GM12878 (cell line): ENCODE results near the gene KCNB1. TPM values are rescaled to one million over a fixed set of nuclear protein-coding genes. Genes with fewer than 3 reads are reported as not detected.

Experiments
- ATAC-seq: fragments of 200-7000 bp; cut with Tn5 transposase; 3 replicates; pipeline ENCODE4 v1.9.1; 2020; ENCODE audit warnings: mild to moderate bottlenecking, moderate library complexity
- BruUV-seq: library from RNA; stranded (reverse); fragments of 400-500 nt; replicated peaks from 2 replicates; lab custom pipeline; 2021; lab: Mats Ljungman, UMichigan
- CTCF ChIA-PET: fragments of 300-600 bp; sonication (Branson Sonifier 250); formaldehyde crosslinking; extraction: SDS; loops from one replicate; lab custom pipeline; 2021; ENCODE audit warnings: inconsistent platforms; lab: Yijun Ruan, JAX
- POLR2A ChIA-PET: fragments of 350-600 bp; formaldehyde crosslinking; extraction: SDS; loops from one replicate; lab custom pipeline; 2021; ENCODE audit warnings: inconsistent platforms; lab: Charles Lee
- RAD21 ChIA-PET: fragments of 300-600 bp; sonication (Branson Sonifier 250); formaldehyde crosslinking; loops from one replicate; lab custom pipeline; 2023; ENCODE audit warnings: antibody characterized with exemption; ENCODE audit not compliant: unreplicated experiment; lab: Charles Lee
- SMC1A ChIA-PET: fragments of 300-600 bp; sonication (Branson Sonifier 250); formaldehyde crosslinking; loops from one replicate; lab custom pipeline; 2023; ENCODE audit not compliant: unreplicated experiment, uncharacterized antibody; lab: Charles Lee
- DNase-seq: peaks from one replicate; pipeline ENCODE4 v3.0.0-alpha.2; 2011; ENCODE audit warnings: low read depth, low spot score
- FAIRE-seq: peaks from 3 replicates; lab custom pipeline; 2011; peaks lifted over from hg19 to GRCh38; lab: Jason Lieb, UNC
- H2AFZ ChIP-seq: 2 replicates; pipeline ENCODE4 v1.6.0; 2011; ENCODE audit warnings: low read depth, low read length, control low read depth; ENCODE audit not compliant: control insufficient read depth
- H3K27ac ChIP-seq: 2 replicates; pipeline ENCODE4 v1.5.1; 2011; ENCODE audit warnings: control low read depth; ENCODE audit not compliant: control insufficient read depth, insufficient read depth
- H3K27me3 ChIP-seq, 2 experiments: replicated peaks in 1 of 2; 2 replicates each; pipeline versions ENCODE4 v1.6.0 to v1.6.1; 2011; ENCODE audit warnings: low read length in 1 of 2; ENCODE audit not compliant: control insufficient read depth in 2 of 2, insufficient read depth in 2 of 2
- H3K36me3 ChIP-seq, 2 experiments: 2 replicates each; pipeline ENCODE4 v1.5.1; 2011; ENCODE audit warnings: low read length in 1 of 2; ENCODE audit not compliant: control insufficient read depth in 2 of 2, insufficient read depth in 2 of 2
- H3K4me1 ChIP-seq: 2 replicates; pipeline ENCODE4 v1.6.1; 2011; ENCODE audit warnings: mild to moderate bottlenecking, low read length, moderate library complexity, mixed read lengths; ENCODE audit not compliant: control insufficient read depth, insufficient read depth
- H3K4me2 ChIP-seq: 2 replicates; pipeline ENCODE4 v1.6.0; 2011; ENCODE audit warnings: control low read depth; ENCODE audit not compliant: control insufficient read depth, insufficient read depth
- H3K4me3 ChIP-seq: fragments of 200-600 bp; sonication (generic); 2 replicates; pipeline ENCODE4 v1.5.1; 2016
- H3K79me2 ChIP-seq: 2 replicates; pipeline ENCODE4 v1.6.0; 2011; ENCODE audit warnings: low read length; ENCODE audit not compliant: control insufficient read depth, insufficient read depth
- H3K9ac ChIP-seq: 2 replicates; pipeline ENCODE4 v1.8.0; 2011; ENCODE audit warnings: low read length, control low read depth, mixed read lengths; ENCODE audit not compliant: control insufficient read depth, insufficient read depth
- H3K9me3 ChIP-seq: replicated peaks from 3 replicates; pipeline ENCODE4 v1.5.1; 2011; ENCODE audit warnings: mild to moderate bottlenecking, low read length; ENCODE audit not compliant: control insufficient read depth, insufficient read depth
- H4K20me1 ChIP-seq: 2 replicates; pipeline ENCODE4 v1.6.0; 2011; ENCODE audit not compliant: control insufficient read depth, insufficient read depth
- BACH1 ChIP-seq: fragments of 450-650 bp; IDR thresholded peaks from 2 replicates; pipeline ENCODE4 v1.6.1; 2017; ENCODE audit warnings: mild to moderate bottlenecking, borderline replicate concordance
- CBFB ChIP-seq: IDR thresholded peaks from 2 replicates; pipeline ENCODE4 v1.6.1; 2016; ENCODE audit warnings: antibody characterized with exemption, low read depth
- CBX3 ChIP-seq: fragments of 200-600 bp; sonication (generic); IDR thresholded peaks from 2 replicates; pipeline ENCODE4 v1.6.1; 2016; ENCODE audit warnings: low read depth, borderline replicate concordance
- DPF2 ChIP-seq: fragments of 450-650 bp; IDR thresholded peaks from 2 replicates; pipeline ENCODE4 v1.6.1; 2017; ENCODE audit warnings: mild to moderate bottlenecking
- EGR1 ChIP-seq, 2 experiments: IDR thresholded peaks; 1 replicate in 1 of 2; 2 replicates in 1 of 2; pipeline ENCODE4 v1.6.1; 2011 to 2012; ENCODE audit warnings: low read depth in 2 of 2, low read length in 2 of 2, borderline replicate concordance in 1 of 2, mild to moderate bottlenecking in 1 of 2, moderate library complexity in 1 of 2
- ETV6 ChIP-seq, 2 experiments: fragments of 450-650 bp in 1 of 2; IDR thresholded peaks in 1 of 2; conservative IDR thresholded peaks in 1 of 2; 2 replicates each; pipeline ENCODE4 v1.6.1; 2014; ENCODE audit warnings: antibody characterized with exemption in 1 of 2, borderline replicate concordance in 1 of 2, low read depth in 1 of 2, mild to moderate bottlenecking in 1 of 2, moderate library complexity in 1 of 2
- NFXL1 ChIP-seq: fragments of 450-650 bp; IDR thresholded peaks from 2 replicates; pipeline ENCODE4 v1.6.1; 2017; ENCODE audit warnings: antibody characterized with exemption, mild to moderate bottlenecking, borderline replicate concordance
- POLR2A ChIP-seq: IDR thresholded peaks from 2 replicates; pipeline ENCODE4 v1.6.1; 2011; ENCODE audit warnings: low read depth, mild to moderate bottlenecking, low read length
- POLR2AphosphoS2 ChIP-seq: IDR thresholded peaks from 2 replicates; pipeline ENCODE4 v1.6.1; 2011; ENCODE audit warnings: low read depth, mild to moderate bottlenecking, low read length, improper control_type of control experiment, moderate library complexity
- POLR2AphosphoS5 ChIP-seq: IDR thresholded peaks from 2 replicates; pipeline ENCODE4 v1.6.1; 2011; ENCODE audit warnings: mild to moderate bottlenecking, low read length, inconsistent platforms
- RBBP5 ChIP-seq: fragments of 200-600 bp; sonication (generic); conservative IDR thresholded peaks from 2 replicates; pipeline ENCODE4 v1.6.1; 2016
- SMARCA5 ChIP-seq: fragments of 450-650 bp; IDR thresholded peaks from 2 replicates; pipeline ENCODE4 v1.6.1; 2017; ENCODE audit warnings: mild to moderate bottlenecking
- SUPT20H ChIP-seq: IDR thresholded peaks from 2 replicates; pipeline ENCODE4 v1.6.1; 2011; ENCODE audit warnings: low read depth, mild to moderate bottlenecking, low read length, moderate library complexity, borderline replicate concordance; ENCODE audit not compliant: control insufficient read depth
- YY1 ChIP-seq: IDR thresholded peaks from 2 replicates; pipeline ENCODE4 v1.6.1; 2011; ENCODE audit warnings: low read depth, mild to moderate bottlenecking, low read length
- WGBS: methylation state at CpG from one replicate; pipeline ENCODE4 v1.1.6; 2016; ENCODE audit warnings: low lambda C conversion rate; ENCODE audit not compliant: insufficient replicate concordance, insufficient coverage; ENCODE audit errors: missing lambda C conversion rate; 5-methylcytosine and 5-hydroxymethylcytosine counted together
- in situ Hi-C: fragments of 300-500 bp; cut with MboI; formaldehyde crosslinking; loops from 9 replicates; pipeline ENCODE4 v1.14.3; 2018; ENCODE audit warnings: mixed read lengths
- intact Hi-C: fragments of 100-400 bp; cut with micrococcal nuclease; formaldehyde crosslinking; loops from one replicate; pipeline ENCODE4 v1.14.2; 2022; ENCODE audit not compliant: unreplicated experiment
- polyA plus RNA-seq, 11 experiments: library from polyadenylated mRNA; depleted of rRNA in 4 of 11; unstranded in 6 of 11; stranded (reverse) in 5 of 11; fragments of >200 nt; fragmentation: Nextera tagmentation in 4 of 11; fragmentation: Illumina TruSeq in 1 of 11; extraction: Ambion mirVana in 4 of 11; extraction: Trizol in 1 of 11; gene quantifications; 1 replicate in 1 of 11; 2 replicates in 10 of 11; pipeline versions ENCODE4 v1.2.1 to v1.2.3, GENCODE V29; 2011 to 2016; ENCODE audit warnings: inconsistent platforms in 2 of 11, missing spikeins in 2 of 11, low read depth in 1 of 11
- total RNA-seq, 4 experiments: library from RNA; depleted of rRNA in 3 of 4; stranded (reverse); fragments of >200 nt in 3 of 4; fragmentation: Illumina TruSeq in 1 of 4; extraction: Trizol in 1 of 4; gene quantifications; 2 replicates each; pipeline versions ENCODE4 v1.2.1 to v1.2.3, GENCODE V29; 2013 to 2021
- TF ChIP-seq, protein P1 (sequence below): IDR thresholded peaks from 2 replicates; pipeline ENCODE4 v1.6.1; 2011; ENCODE audit warnings: borderline replicate concordance, low read depth, mild to moderate bottlenecking, moderate library complexity, mixed read lengths, low read length; ENCODE audit not compliant: insufficient read depth; ENCODE audit errors: extremely low read length

The KCNB1 gene
- total and polyA plus RNA-seq, 10 of the 15 experiments (the other 5 are each of a cell fraction or from before 2014, with no cell fraction given), result 0.02 to 0.08 (median 0.03) TPM; not detected in 7

DNA sequence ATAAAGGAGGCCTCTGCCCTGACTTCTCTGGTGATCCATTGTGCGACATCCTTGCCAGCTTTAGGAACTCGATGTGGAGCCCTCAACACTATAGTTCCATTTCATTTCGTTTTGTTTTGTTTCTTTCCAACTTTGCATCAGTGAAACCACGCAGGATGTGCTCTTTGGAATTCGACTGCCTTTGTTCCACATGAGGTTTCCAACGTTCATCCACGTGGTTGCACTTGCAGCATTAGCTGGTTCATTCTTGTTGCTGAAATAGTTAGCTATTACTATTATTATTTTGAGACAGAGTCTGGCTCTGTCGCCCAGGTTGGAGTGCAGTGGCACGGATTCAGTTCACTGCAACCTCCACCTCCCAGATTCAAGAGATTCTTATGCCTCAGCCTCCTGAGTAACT, 143.3 kb downstream of the KCNB1 start:
- BruUV-seq, result no TSS peak
- in situ Hi-C loops, result loop anchor here (25.0 kb wide), 2 partner anchors 173 to 523 kb away; no protein-coding TSS in a partner anchor
- no peaks in the 10 kb centered on the region for H4K20me1 ChIP-seq
- ChIA-PET POLR2A (no interaction called here), CTCF (no interaction called here), SMC1A (interaction anchor here (1.6 kb wide), 1 partner anchor 10 kb away, joined by 4 read pairs; no protein-coding TSS in a partner anchor), RAD21 (no interaction called here)
- FAIRE-seq (no peak), DNase-seq (no peak), ATAC-seq (no peak)
- intact Hi-C loops, result no loop called here
- H3K36me3 ChIP-seq, result no peaks in the 10 kb centered on the region
- H3K9ac ChIP-seq, result no peak overlapping the region
- no peak overlapping the region for H3K4me2 ChIP-seq
- no peaks in the 10 kb centered on the region for H3K9me3 ChIP-seq
- no peaks in the 10 kb centered on the region; a peak in 1 of 4 replicates for H3K27me3 ChIP-seq
- WGBS, result 20% methylated on average over 9 of the region's 9 CpGs
- TF ChIP-seq CBX3 (no peak), ETV6 (conservative IDR thresholded peaks at IDR 0.05 in 1 of 2, IDR thresholded peaks at IDR 0.05 in 1 of 2; ENCODE audit: borderline replicate concordance in 1 of 2, low read depth in 1 of 2) (no peak), EGR1 (IDR thresholded peaks at IDR 0.05; ENCODE audit: borderline replicate concordance in 1 of 2, low read depth in 2 of 2, low read length in 2 of 2) (no peak), RBBP5 (no peak), POLR2AphosphoS2 (no peak), NFXL1 (no peak), SUPT20H (no peak), SMARCA5 (no peak), BACH1 (no peak), POLR2AphosphoS5 (no peak), YY1 (no peak), DPF2 (no peak), CBFB (no peak), POLR2A (no peak)
- TF ChIP-seq, protein P1, sequence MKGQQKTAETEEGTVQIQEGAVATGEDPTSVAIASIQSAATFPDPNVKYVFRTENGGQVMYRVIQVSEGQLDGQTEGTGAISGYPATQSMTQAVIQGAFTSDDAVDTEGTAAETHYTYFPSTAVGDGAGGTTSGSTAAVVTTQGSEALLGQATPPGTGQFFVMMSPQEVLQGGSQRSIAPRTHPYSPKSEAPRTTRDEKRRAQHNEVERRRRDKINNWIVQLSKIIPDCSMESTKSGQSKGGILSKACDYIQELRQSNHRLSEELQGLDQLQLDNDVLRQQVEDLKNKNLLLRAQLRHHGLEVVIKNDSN, result no peak
- no peaks in the 10 kb centered on the region for H3K79me2 ChIP-seq
- H2AFZ ChIP-seq, result no peak overlapping the region
- no peak overlapping the region for H3K27ac ChIP-seq
- no peaks in the 10 kb centered on the region for H3K4me1 ChIP-seq
- no peak overlapping the region for H3K4me3 ChIP-seq
